Vagina (tissue), 2 donors: Measurements from ENCODE around the gene COL2A1.

Experiments used
- CTCF ChIP-seq, 3 experiments: fragments of 450-650 bp in 2 of 3; fragments of 200-600 bp in 1 of 3; sonication (generic) in 1 of 3; IDR thresholded peaks; one replicate each; pipeline ENCODE4 v1.5.1; 2017 to 2019; ENCODE audit warnings: antibody characterized with exemption in 3 of 3, mild to moderate bottlenecking in 2 of 3, moderate library complexity in 2 of 3
- POLR2A ChIP-seq, 2 donors: fragments of 450-650 bp; IDR thresholded peaks; one replicate each; pipeline ENCODE4 v1.6.1; 2017; ENCODE audit warnings: antibody characterized with exemption in 2 of 2, mild to moderate bottlenecking in 2 of 2, moderate library complexity in 2 of 2

GRCh38 chr12:48017921-48018617 lies 13.8 kb upstream of the COL2A1 start:
- TF ChIP-seq POLR2A (IDR thresholded peaks at IDR 0.05) (no peak), CTCF (IDR thresholded peaks at IDR 0.05) (no peak)
